Measurements from ENCODE around the gene SLC7A1.

GRCh38 chr13:29527511-29527910, 68.0 kb downstream of the SLC7A1 start:
- TF ChIP-seq CTCF (conservative IDR thresholded peaks at IDR 0.05) (no peak), EZH2 (IDR thresholded peaks at IDR 0.05; ENCODE audit: low read depth) (no peak)
